GM18909 (cell line): ENCODE data around the gene RBM34.

Experiments used
- ATAC-seq: cut with Tn5 transposase; IDR thresholded peaks from one replicate; pipeline ENCODE4 v1.9.1; 2021; ENCODE audit warnings: mild to moderate bottlenecking; ENCODE audit not compliant: unreplicated experiment, poor library complexity

The RBM34 gene

GRCh38 chr1:235156740-235157139 is 4.3 kb downstream of the RBM34 start:
- no peak for ATAC-seq

GRCh38 chr1:235156265-235156664 is 4.8 kb downstream of the RBM34 start:
- no peak for ATAC-seq

- no peak for ATAC-seq
These were observed 8.8 kb downstream of the RBM34 start for GRCh38 chr1:235152235-235152634.

- no peak for ATAC-seq
These were observed 10.0 kb downstream of the RBM34 start for GRCh38 chr1:235151033-235151432.

GRCh38 chr1:235149824-235150223 is 11.2 kb downstream of the RBM34 start:
- no peak for ATAC-seq

GRCh38 chr1:235147269-235147668 is 13.8 kb downstream of the RBM34 start:
- ATAC-seq = no peak

GRCh38 chr1:235145639-235146038 is 15.4 kb downstream of the RBM34 start:
- ATAC-seq = no peak

GRCh38 chr1:235142991-235143390 is 18.1 kb downstream of the RBM34 start:
- no peak for ATAC-seq

- no peak for ATAC-seq
These were observed 21.7 kb downstream of the RBM34 start for GRCh38 chr1:235139315-235139714.

- no peak for ATAC-seq
These were observed 22.2 kb downstream of the RBM34 start for GRCh38 chr1:235138821-235139220.

GRCh38 chr1:235136111-235136510 is 24.9 kb downstream of the RBM34 start:
- ATAC-seq = no peak

GRCh38 chr1:235134171-235134570 is 26.9 kb downstream of the RBM34 start:
- no peak for ATAC-seq

- ATAC-seq = no peak
These were observed 28.0 kb downstream of the RBM34 start for GRCh38 chr1:235133086-235133485.

- ATAC-seq = no peak
These were observed 29.1 kb downstream of the RBM34 start for GRCh38 chr1:235131961-235132360.

GRCh38 chr1:235130766-235131270 is 30.2 kb downstream of the RBM34 start:
- ATAC-seq = no peak

- ATAC-seq = no peak
These were observed 31.1 kb downstream of the RBM34 start for GRCh38 chr1:235129774-235130570.

- peak; percentile 96 for ATAC-seq
These were observed 32.4 kb downstream of the RBM34 start, which contains the start of gene TOMM20 for GRCh38 chr1:235128456-235129328. Gene TOMM20, minus strand, starts transcription at chr1:235128837. Its CDS starts 122 bp downstream, at chr1:235128715.

GRCh38 chr1:235127732-235128455 is 33.2 kb downstream of the RBM34 start:
- no peak for ATAC-seq

GRCh38 chr1:235127203-235127602 is 33.8 kb downstream of the RBM34 start:
- no peak for ATAC-seq

GRCh38 chr1:235124665-235125064 is 36.4 kb downstream of the RBM34 start:
- no peak for ATAC-seq
